ENCODE results near the gene SAMD15.
"Not testable (repeated sequence)": the region's sequence is repeated elsewhere in the genome, so short reads cannot be mapped to it uniquely, and the experiment has no call there.

Gene SAMD15

DNA sequence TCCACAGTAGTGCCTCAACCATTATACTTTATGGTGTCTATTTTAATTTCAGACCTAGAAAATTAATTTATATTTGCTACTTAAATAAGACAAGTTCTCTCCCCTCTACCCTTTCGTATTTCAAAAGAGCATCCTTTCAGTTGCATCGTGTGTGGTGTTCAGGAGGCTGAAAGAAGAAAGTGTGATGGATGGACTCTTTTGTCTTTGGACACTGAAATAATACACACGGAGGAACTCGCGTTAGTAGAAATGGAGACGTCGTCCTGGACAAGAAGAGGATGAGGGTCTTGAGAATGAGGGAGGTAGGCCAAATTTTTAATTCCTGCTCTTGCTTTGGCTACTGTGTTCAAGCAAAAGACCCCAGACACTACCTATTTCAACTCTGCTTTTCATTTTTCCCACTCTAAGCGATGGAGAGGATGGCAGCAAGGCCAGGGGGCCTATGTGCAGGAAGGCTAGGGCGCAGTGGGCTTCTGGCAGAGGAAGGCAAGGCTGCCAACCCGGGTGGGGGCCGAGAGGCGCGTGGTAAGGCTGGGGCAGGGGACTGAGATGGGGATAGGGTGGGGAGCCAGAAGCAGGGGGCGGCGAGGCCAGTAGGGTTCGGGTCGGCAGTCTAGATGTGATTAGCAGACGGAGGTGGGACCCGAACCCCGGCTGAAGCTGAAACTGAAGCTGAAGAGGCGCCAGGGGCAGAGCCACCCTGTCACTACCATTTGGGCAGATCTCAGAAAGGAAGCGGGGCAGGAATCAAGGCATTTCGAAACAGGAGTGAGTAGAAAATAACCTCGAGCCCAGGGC, 1.0 kb upstream of the SAMD15 start:
- Histone ChIP-seq H3K27ac (ENCODE audit: low read depth, low read length) (no peak overlapping the region), H3K4me3 (ENCODE audit: low read length) (peak overlapping the region; percentile 83), H3K9me3 (ENCODE audit: insufficient read depth, low read depth, low read length) (no peaks in the 10 kb centered on the region), H3K27me3 (ENCODE audit: insufficient read depth, low read length) (peaks cover 10% of the 10 kb centered on the region; the same call in 1 of the 2 replicates), H3K36me3 (ENCODE audit: insufficient read depth, low read length) (no peaks in the 10 kb centered on the region), H3K9ac (ENCODE audit: low read depth, low read length) (peak overlapping the region; percentile 83), H3K4me1 (ENCODE audit: insufficient read depth, low read length) (peaks cover 14% of the 10 kb centered on the region; the same call in 1 of the 2 replicates)
- WGBS = 31% methylated on average over 24 of the region's 24 CpGs

DNA sequence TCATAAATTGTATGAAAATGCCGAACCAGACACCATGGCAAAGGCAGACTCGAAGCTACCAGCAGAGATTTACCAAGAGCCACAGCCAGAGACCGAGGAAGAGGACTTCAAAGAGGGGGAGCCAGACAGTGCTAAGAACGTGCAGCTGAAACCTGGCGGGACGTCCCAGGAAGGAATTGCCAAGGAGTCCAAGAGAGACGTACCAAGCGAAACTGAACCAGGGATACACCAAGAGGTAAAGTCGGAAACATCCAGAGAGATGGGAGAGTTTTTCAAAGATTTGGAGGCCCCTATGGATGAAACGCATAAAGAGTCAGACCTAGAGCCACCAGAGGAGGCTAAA, 294 bp downstream of the SAMD15 start:
- Histone ChIP-seq H3K9ac (ENCODE audit: low read depth, low read length) (peak overlapping the region; percentile 83; the same call in 1 of the 2 replicates), H3K36me3 (ENCODE audit: insufficient read depth, low read length) (no peaks in the 10 kb centered on the region), H3K27ac (ENCODE audit: low read depth, low read length) (no peak overlapping the region), H3K4me1 (ENCODE audit: insufficient read depth, low read length) (peaks cover 9% of the 10 kb centered on the region; the same call in 1 of the 2 replicates), H3K4me3 (ENCODE audit: low read length) (peak overlapping the region; percentile 83), H3K27me3 (ENCODE audit: insufficient read depth, low read length) (peaks cover 10% of the 10 kb centered on the region; the same call in 1 of the 2 replicates), H3K9me3 (ENCODE audit: insufficient read depth, low read depth, low read length) (no peaks in the 10 kb centered on the region)
- 20% methylated on average over 10 of the region's 10 CpGs for WGBS

DNA sequence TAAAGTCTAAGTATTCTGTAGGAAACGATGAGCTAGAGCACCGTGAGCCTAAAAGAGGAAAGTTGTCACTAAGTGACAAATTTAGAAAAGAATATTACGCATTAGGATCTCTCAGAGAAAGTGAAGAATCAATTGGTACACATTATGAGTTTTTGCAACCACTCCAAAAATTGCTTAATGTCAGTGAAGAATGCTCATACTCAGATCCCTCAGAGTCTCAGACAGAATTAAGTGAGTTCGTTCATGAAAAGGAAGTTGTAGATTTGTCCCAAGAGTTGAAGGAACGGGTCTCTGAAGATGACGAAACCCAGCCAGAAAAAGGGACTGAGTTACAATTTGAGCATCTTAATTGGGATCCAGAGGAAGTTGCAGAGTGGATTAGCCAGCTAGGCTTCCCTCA, 1.5 kb downstream of the SAMD15 start:
- peaks cover 10% of the 10 kb centered on the region; the same call in 1 of the 2 replicates for H3K27me3 ChIP-seq (ENCODE audit: insufficient read depth, low read length)
- no peak overlapping the region for H3K4me3 ChIP-seq (ENCODE audit: low read length)
- H3K27ac ChIP-seq (ENCODE audit: low read depth, low read length) = no peak overlapping the region
- WGBS = 93% methylated on average over 6 of the region's 6 CpGs
- peaks cover 7% of the 10 kb centered on the region; the same call in 1 of the 2 replicates for H3K4me1 ChIP-seq (ENCODE audit: insufficient read depth, low read length)
- no peak overlapping the region for H3K9ac ChIP-seq (ENCODE audit: low read depth, low read length)
- no peaks in the 10 kb centered on the region for H3K9me3 ChIP-seq (ENCODE audit: insufficient read depth, low read depth, low read length)
- no peaks in the 10 kb centered on the region for H3K36me3 ChIP-seq (ENCODE audit: insufficient read depth, low read length)

DNA sequence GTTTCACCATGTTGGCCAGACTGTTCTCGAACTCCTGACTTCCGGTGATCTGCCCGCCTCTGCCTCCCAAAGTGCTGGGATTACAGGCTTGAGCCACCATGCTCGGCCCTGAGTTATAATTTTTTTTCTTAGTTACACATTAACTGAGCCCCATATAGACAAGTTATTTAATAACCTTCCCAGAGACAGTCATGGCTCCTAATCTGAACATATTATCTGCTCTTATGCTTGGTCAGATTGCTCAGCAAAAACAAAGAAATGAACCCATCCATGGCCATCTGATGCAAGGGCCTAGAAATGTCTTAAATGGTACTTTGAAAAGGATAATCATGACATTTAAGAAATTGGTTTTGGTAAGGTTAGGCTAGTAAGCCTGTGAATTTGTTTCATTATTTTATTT, 13.0 kb downstream of the SAMD15 start:
- Histone ChIP-seq H3K4me1 (ENCODE audit: insufficient read depth, low read length) (no peaks in the 10 kb centered on the region), H3K27ac (ENCODE audit: low read depth, low read length) (no peak overlapping the region)
- 95% methylated on average over 4 of the region's 4 CpGs for WGBS

GRCh38 chr14:77400216-77400615, 23.0 kb downstream of the SAMD15 start:
- Histone ChIP-seq H3K27ac (ENCODE audit: low read depth, low read length) (no peak overlapping the region), H3K9ac (ENCODE audit: low read depth, low read length) (no peak overlapping the region), H3K27me3 (ENCODE audit: insufficient read depth, low read length) (no peaks in the 10 kb centered on the region), H3K4me3 (ENCODE audit: low read length) (no peak overlapping the region), H3K36me3 (ENCODE audit: insufficient read depth, low read length) (no peaks in the 10 kb centered on the region), H3K4me1 (ENCODE audit: insufficient read depth, low read length) (no peaks in the 10 kb centered on the region), H3K9me3 (ENCODE audit: insufficient read depth, low read depth, low read length) (0 out of 2 replicates have a peak, but pooled peaks cover 5% of the 10 kb centered on the region)
- 77% methylated on average over 6 of the region's 6 CpGs for WGBS

More for the DNA sequence above, 13.0 kb downstream of the SAMD15 start:
- no peaks in the 10 kb centered on the region for H3K9me3 ChIP-seq (ENCODE audit: insufficient read depth, low read depth, low read length)
- H3K36me3 ChIP-seq (ENCODE audit: insufficient read depth, low read length) = no peaks in the 10 kb centered on the region
- H3K9ac ChIP-seq (ENCODE audit: low read depth, low read length) = no peak overlapping the region
- H3K27me3 ChIP-seq (ENCODE audit: insufficient read depth, low read length) = no peaks in the 10 kb centered on the region
- no peak overlapping the region for H3K4me3 ChIP-seq (ENCODE audit: low read length)

- Histone ChIP-seq H3K27me3 (ENCODE audit: insufficient read depth, low read length) (no peaks in the 10 kb centered on the region), H3K36me3 (ENCODE audit: insufficient read depth, low read length) (no peaks in the 10 kb centered on the region), H3K4me3 (ENCODE audit: low read length) (no peak overlapping the region), H3K27ac (ENCODE audit: low read depth, low read length) (no peak overlapping the region), H3K9ac (ENCODE audit: low read depth, low read length) (no peak overlapping the region), H3K4me1 (ENCODE audit: insufficient read depth, low read length) (no peaks in the 10 kb centered on the region), H3K9me3 (ENCODE audit: insufficient read depth, low read depth, low read length) (no peaks in the 10 kb centered on the region)
- WGBS = 92% methylated on average over 3 of the region's 3 CpGs
Observed at GRCh38 chr14:77403768-77404167, 26.6 kb downstream of the SAMD15 start.

- no peak overlapping the region for H3K27ac ChIP-seq (ENCODE audit: low read depth, low read length)
- H3K36me3 ChIP-seq (ENCODE audit: insufficient read depth, low read length) = no peaks in the 10 kb centered on the region
- no peaks in the 10 kb centered on the region for H3K27me3 ChIP-seq (ENCODE audit: insufficient read depth, low read length)
- no peak overlapping the region for H3K4me3 ChIP-seq (ENCODE audit: low read length)
- H3K4me1 ChIP-seq (ENCODE audit: insufficient read depth, low read length) = no peaks in the 10 kb centered on the region
- H3K9me3 ChIP-seq (ENCODE audit: insufficient read depth, low read depth, low read length) = no peaks in the 10 kb centered on the region
- WGBS = 91% methylated on average over 2 of the region's 3 CpGs
- H3K9ac ChIP-seq (ENCODE audit: low read depth, low read length) = no peak overlapping the region
Observed at GRCh38 chr14:77406086-77406485, 28.9 kb downstream of the SAMD15 start.

DNA sequence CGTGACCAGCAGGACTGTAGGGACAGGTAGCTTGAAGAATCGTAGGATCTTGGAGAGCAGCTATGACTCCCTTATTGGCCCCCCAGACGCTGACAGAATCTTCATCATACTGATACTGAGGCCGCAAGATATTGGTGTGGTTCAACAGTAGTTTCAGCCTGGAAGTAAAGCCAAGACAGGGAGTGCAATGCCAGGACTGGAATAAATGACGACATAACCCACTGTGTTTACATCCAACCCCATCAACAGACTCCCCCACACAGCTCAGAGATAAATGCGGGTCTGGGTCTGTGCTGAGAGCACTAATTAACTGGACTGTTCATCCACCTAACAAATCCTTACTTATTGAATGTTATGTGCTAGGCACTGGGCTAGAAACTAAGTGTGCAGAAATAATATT, 29.5 kb downstream of the SAMD15 start:
- Histone ChIP-seq H3K4me3 (ENCODE audit: low read length) (no peak overlapping the region), H3K27me3 (ENCODE audit: insufficient read depth, low read length) (no peaks in the 10 kb centered on the region), H3K9me3 (ENCODE audit: insufficient read depth, low read depth, low read length) (no peaks in the 10 kb centered on the region), H3K4me1 (ENCODE audit: insufficient read depth, low read length) (no peaks in the 10 kb centered on the region), H3K27ac (ENCODE audit: low read depth, low read length) (no peak overlapping the region), H3K9ac (ENCODE audit: low read depth, low read length) (no peak overlapping the region), H3K36me3 (ENCODE audit: insufficient read depth, low read length) (no peaks in the 10 kb centered on the region)
- 95% methylated on average over 6 of the region's 6 CpGs for WGBS

- H3K4me1 ChIP-seq (ENCODE audit: insufficient read depth, low read length) = no peaks in the 10 kb centered on the region
- H3K9ac ChIP-seq (ENCODE audit: low read depth, low read length) = no peak overlapping the region
- H3K36me3 ChIP-seq (ENCODE audit: insufficient read depth, low read length) = no peaks in the 10 kb centered on the region
- 94% methylated on average over 1 of the region's 2 CpGs for WGBS
- no peaks in the 10 kb centered on the region for H3K9me3 ChIP-seq (ENCODE audit: insufficient read depth, low read depth, low read length)
- H3K27ac ChIP-seq (ENCODE audit: low read depth, low read length) = no peak overlapping the region
- H3K27me3 ChIP-seq (ENCODE audit: insufficient read depth, low read length) = no peaks in the 10 kb centered on the region
- H3K4me3 ChIP-seq (ENCODE audit: low read length) = no peak overlapping the region
Observed at GRCh38 chr14:77407158-77407557, 30.0 kb downstream of the SAMD15 start.

DNA sequence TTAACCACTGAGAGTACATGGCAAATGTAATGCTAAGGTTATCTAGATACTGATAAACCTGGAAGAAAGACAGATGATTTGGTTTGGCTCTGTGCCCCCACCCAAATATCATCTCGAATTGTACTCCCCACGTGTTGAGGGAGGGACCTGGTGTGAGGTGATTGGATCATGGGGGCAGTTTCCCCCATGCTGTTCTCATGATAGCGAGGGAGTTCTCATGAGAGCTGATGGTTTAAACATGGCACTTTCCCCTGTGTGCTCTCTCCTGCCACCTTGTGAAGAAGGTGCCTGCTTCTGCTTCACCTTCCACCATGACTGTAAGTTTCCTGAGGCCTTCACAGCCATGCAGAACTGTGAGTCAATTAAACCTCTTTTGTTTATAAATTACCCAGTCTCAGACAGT, 32.0 kb downstream of the SAMD15 start:
- no peaks in the 10 kb centered on the region for H3K4me1 ChIP-seq (ENCODE audit: insufficient read depth, low read length)
- no peaks in the 10 kb centered on the region for H3K27me3 ChIP-seq (ENCODE audit: insufficient read depth, low read length)
- no peak overlapping the region for H3K9ac ChIP-seq (ENCODE audit: low read depth, low read length)
- H3K9me3 ChIP-seq (ENCODE audit: insufficient read depth, low read depth, low read length) = no peaks in the 10 kb centered on the region
- no peak overlapping the region for H3K27ac ChIP-seq (ENCODE audit: low read depth, low read length)
- 29% methylated on average over 3 of the region's 3 CpGs for WGBS
- no peaks in the 10 kb centered on the region for H3K36me3 ChIP-seq (ENCODE audit: insufficient read depth, low read length)
- H3K4me3 ChIP-seq (ENCODE audit: low read length) = no peak overlapping the region

GRCh38 chr14:77415403-77416030, 38.3 kb downstream of the SAMD15 start:
- not testable (repeated sequence) for H3K36me3 ChIP-seq (ENCODE audit: insufficient read depth, low read length); H3K27me3 ChIP-seq (ENCODE audit: insufficient read depth, low read length); H3K27ac ChIP-seq (ENCODE audit: low read depth, low read length); H3K9ac ChIP-seq (ENCODE audit: low read depth, low read length); H3K4me3 ChIP-seq (ENCODE audit: low read length); H3K4me1 ChIP-seq (ENCODE audit: insufficient read depth, low read length)
- peaks cover 13% of the 10 kb centered on the region for H3K9me3 ChIP-seq (ENCODE audit: insufficient read depth, low read depth, low read length)
- 96% methylated on average over 10 of the region's 10 CpGs for WGBS
